Measurements from ENCODE around the gene SEZ6. TPM values are rescaled to one million over a fixed set of nuclear protein-coding genes. Genes with fewer than 3 reads are reported as not detected.

The SEZ6 gene
- total RNA-seq, 1 experiment from 2014 or later = not detected

DNA sequence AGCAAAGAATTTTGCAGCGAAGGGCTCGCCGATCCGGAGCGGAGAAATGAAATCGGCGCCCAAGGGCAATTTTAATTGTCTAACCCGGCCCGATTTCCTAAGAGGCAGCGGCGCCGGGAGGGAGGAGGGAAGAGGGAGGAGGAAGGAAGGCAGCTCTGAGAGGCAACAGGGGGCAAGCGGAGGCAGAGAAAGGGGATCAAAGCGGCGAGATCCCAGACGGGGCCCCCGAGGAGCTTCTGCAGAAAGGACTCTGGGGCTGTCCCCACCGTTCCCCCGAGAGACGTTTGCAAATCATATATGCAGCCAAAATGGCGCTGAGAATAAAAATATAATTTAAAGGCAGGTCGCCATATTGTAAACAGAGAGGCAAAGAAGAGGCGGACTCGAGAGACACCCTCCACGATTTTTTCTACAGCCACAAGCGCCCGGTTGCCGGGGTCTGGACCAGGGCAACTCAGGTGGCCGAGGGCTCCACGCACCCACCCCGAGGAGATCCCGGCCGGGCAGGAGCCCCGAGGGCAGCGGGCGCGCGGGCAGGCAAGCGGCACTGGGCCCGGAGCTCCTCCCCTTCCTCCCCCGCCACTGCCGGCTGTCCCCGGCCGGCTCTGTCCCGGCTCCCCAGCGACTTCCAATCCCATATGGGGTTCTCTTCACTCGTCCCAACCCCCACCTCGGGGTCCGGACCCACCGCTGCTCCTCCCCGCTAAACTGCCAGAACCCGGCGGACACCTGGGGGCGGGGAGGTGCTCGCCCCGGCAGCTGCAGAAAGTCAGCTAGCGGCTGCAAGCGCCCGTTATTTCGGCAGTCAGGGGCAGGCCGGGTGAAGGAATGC lies 56.4 kb downstream of the SEZ6 start:
- H3K36me3 ChIP-seq (ENCODE audit: control insufficient read depth, insufficient read depth, low read length) = peaks cover 2% of the 10 kb centered on the region; the same call in 1 of the 2 replicates
- DNase-seq (ENCODE audit: low read depth, low spot score) (no peak), ATAC-seq (peak; percentile 19; the same call in 1 of the 2 replicates)
- CTCF ChIA-PET = interaction anchor here (0.6 to 1.0 kb wide), 4 partner anchors 37 to 1852 kb away, joined by 3 to 9 read pairs (median 6); no protein-coding TSS in a partner anchor
- no peaks in the 10 kb centered on the region for H3K27me3 ChIP-seq (ENCODE audit: control insufficient read depth, insufficient read depth, low read length)
- no peaks in the 10 kb centered on the region for H3K9me3 ChIP-seq (ENCODE audit: control insufficient read depth, insufficient read depth, low read depth, low read length)
- TF ChIP-seq POLR2AphosphoS5 (IDR thresholded peaks at IDR 0.05; ENCODE audit: low read depth, low read length) = peak; percentile 48
- peak; percentile 80 for TF ChIP-seq SIN3A (IDR thresholded peaks at IDR 0.05; ENCODE audit: borderline replicate concordance, insufficient read depth, low read depth, low read length)
- peak; percentile 75 for TF ChIP-seq TCF7L2 (IDR thresholded peaks at IDR 0.05; ENCODE audit: low read depth, low read length)
- TF ChIP-seq CTCF (IDR thresholded peaks at IDR 0.05) = no peak
- TF ChIP-seq, protein P1, sequence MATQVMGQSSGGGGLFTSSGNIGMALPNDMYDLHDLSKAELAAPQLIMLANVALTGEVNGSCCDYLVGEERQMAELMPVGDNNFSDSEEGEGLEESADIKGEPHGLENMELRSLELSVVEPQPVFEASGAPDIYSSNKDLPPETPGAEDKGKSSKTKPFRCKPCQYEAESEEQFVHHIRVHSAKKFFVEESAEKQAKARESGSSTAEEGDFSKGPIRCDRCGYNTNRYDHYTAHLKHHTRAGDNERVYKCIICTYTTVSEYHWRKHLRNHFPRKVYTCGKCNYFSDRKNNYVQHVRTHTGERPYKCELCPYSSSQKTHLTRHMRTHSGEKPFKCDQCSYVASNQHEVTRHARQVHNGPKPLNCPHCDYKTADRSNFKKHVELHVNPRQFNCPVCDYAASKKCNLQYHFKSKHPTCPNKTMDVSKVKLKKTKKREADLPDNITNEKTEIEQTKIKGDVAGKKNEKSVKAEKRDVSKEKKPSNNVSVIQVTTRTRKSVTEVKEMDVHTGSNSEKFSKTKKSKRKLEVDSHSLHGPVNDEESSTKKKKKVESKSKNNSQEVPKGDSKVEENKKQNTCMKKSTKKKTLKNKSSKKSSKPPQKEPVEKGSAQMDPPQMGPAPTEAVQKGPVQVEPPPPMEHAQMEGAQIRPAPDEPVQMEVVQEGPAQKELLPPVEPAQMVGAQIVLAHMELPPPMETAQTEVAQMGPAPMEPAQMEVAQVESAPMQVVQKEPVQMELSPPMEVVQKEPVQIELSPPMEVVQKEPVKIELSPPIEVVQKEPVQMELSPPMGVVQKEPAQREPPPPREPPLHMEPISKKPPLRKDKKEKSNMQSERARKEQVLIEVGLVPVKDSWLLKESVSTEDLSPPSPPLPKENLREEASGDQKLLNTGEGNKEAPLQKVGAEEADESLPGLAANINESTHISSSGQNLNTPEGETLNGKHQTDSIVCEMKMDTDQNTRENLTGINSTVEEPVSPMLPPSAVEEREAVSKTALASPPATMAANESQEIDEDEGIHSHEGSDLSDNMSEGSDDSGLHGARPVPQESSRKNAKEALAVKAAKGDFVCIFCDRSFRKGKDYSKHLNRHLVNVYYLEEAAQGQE (IDR thresholded peaks at IDR 0.05; ENCODE audit: insufficient read depth in 1 of 2, low read depth in 2 of 2, low read length in 1 of 2) = no peak
- intact Hi-C loops (cut with micrococcal nuclease; ENCODE audit: unreplicated experiment) = loop anchor here (5.0 kb wide), 1 partner anchor 222 kb away; the partner anchor contains the start of genes NEK8 and TLCD1
- BruUV-seq (replicated peaks) = no TSS peak
- peak overlapping the region; percentile 93 for H3K27ac ChIP-seq (ENCODE audit: low read length)
- peak overlapping the region; percentile 80 to 86 for H3K4me3 ChIP-seq (ENCODE audit: low read depth in 2 of 2, low read length in 2 of 2)
- POLR2A ChIA-PET = interaction anchor here (0.6 to 0.7 kb wide), 2 partner anchors 11 to 95 kb away, joined by 4 to 5 read pairs; no protein-coding TSS in a partner anchor
- in situ Hi-C loops (cut with HindIII; ENCODE audit: low pct_unique_long_range_greater_than_20kb, low sequenced_read_pairs) = no loop called here
- peaks cover 44% of the 10 kb centered on the region for H3K4me1 ChIP-seq (ENCODE audit: control insufficient read depth, insufficient read depth, low read length)

- ChIA-PET CTCF (interaction anchor here (0.6 to 1.0 kb wide), 3 partner anchors 38 to 1852 kb away, joined by 3 to 9 read pairs (median 9); no protein-coding TSS in a partner anchor), POLR2A (interaction anchor here (0.7 kb wide), 1 partner anchor 11 kb away, joined by 5 read pairs; no protein-coding TSS in a partner anchor)
- Histone ChIP-seq H3K4me1 (ENCODE audit: control insufficient read depth, insufficient read depth, low read length) (peaks cover 47% of the 10 kb centered on the region), H3K27me3 (ENCODE audit: control insufficient read depth, insufficient read depth, low read length) (no peaks in the 10 kb centered on the region), H3K27ac (ENCODE audit: low read length) (peak overlapping the region; percentile 93), H3K36me3 (ENCODE audit: control insufficient read depth, insufficient read depth, low read length) (peaks cover 8% of the 10 kb centered on the region), H3K9me3 (ENCODE audit: control insufficient read depth, insufficient read depth, low read depth, low read length) (no peaks in the 10 kb centered on the region), H3K4me3 (ENCODE audit: low read depth in 2 of 2, low read length in 2 of 2) (peak overlapping the region; percentile 80 to 86)
- intact Hi-C loops (cut with micrococcal nuclease; ENCODE audit: unreplicated experiment) (no loop called here), in situ Hi-C loops (cut with HindIII; ENCODE audit: low pct_unique_long_range_greater_than_20kb, low sequenced_read_pairs) (no loop called here)
- ATAC-seq (no peak), DNase-seq (ENCODE audit: low read depth, low spot score) (no peak)
- TF ChIP-seq POLR2AphosphoS5 (IDR thresholded peaks at IDR 0.05; ENCODE audit: low read depth, low read length) (no peak), SIN3A (IDR thresholded peaks at IDR 0.05; ENCODE audit: borderline replicate concordance, insufficient read depth, low read depth, low read length) (no peak)
- BruUV-seq (replicated peaks) = no TSS peak
Observed at GRCh38 chr17:28948873-28949184, 57.0 kb downstream of the SEZ6 start.

Data from Panc1 (cell line).